Liver (tissue), 9 donors: Measurements from ENCODE around the gene RELN. TPM values are rescaled to one million over a fixed set of nuclear protein-coding genes. Genes with fewer than 3 reads are reported as not detected.

Source experiments
- DNase-seq: peaks from one replicate; pipeline ENCODE4 v3.0.0-alpha.2; 2017; ENCODE audit warnings: low spot score
- H3K27ac ChIP-seq, 2 donors: one replicate each; pipeline ENCODE4 v1.7.0; 2013; ENCODE audit warnings: inconsistent platforms in 2 of 2, low read length in 2 of 2, control low read depth in 1 of 2, low read depth in 1 of 2, mild to moderate bottlenecking in 1 of 2
- H3K27me3 ChIP-seq, 4 donors: one replicate each; pipeline versions ENCODE4 v1.6.1 to v1.7.0; 2013; ENCODE audit warnings: low read length in 3 of 4, inconsistent platforms in 1 of 4, mild to moderate bottlenecking in 1 of 4, moderate library complexity in 1 of 4; ENCODE audit not compliant: control insufficient read depth in 4 of 4, insufficient read depth in 4 of 4
- H3K36me3 ChIP-seq, 4 donors: one replicate each; pipeline versions ENCODE4 v1.6.1 to v1.7.0; 2013; ENCODE audit warnings: low read length in 3 of 4, mild to moderate bottlenecking in 3 of 4, low read depth in 1 of 4, moderate library complexity in 1 of 4; ENCODE audit not compliant: control insufficient read depth in 4 of 4, insufficient read depth in 3 of 4
- H3K4me1 ChIP-seq, 4 donors: one replicate each; pipeline versions ENCODE4 v1.6.1 to v1.7.0; 2013; ENCODE audit warnings: low read length in 3 of 4, mild to moderate bottlenecking in 3 of 4, moderate library complexity in 1 of 4; ENCODE audit not compliant: control insufficient read depth in 4 of 4, insufficient read depth in 4 of 4
- H3K4me3 ChIP-seq, 3 donors: one replicate each; pipeline versions ENCODE4 v1.6.1 to v1.7.0; 2013; ENCODE audit warnings: low read length in 3 of 3, control low read depth in 1 of 3, low read depth in 1 of 3, mild to moderate bottlenecking in 1 of 3
- H3K9ac ChIP-seq, 2 donors: one replicate each; pipeline ENCODE4 v1.7.0; 2013; ENCODE audit warnings: low read length in 2 of 2, mild to moderate bottlenecking in 2 of 2, moderate library complexity in 2 of 2, control low read depth in 1 of 2, low read depth in 1 of 2
- H3K9me3 ChIP-seq, 4 donors: one replicate each; pipeline versions ENCODE4 v1.6.1 to v1.7.0; 2013; ENCODE audit warnings: low read length in 3 of 4; ENCODE audit not compliant: control insufficient read depth in 4 of 4
- EGR1 ChIP-seq, 2 donors: IDR thresholded peaks; 2 replicates each; pipeline ENCODE4 v1.6.1; 2016 to 2018; ENCODE audit warnings: antibody characterized with exemption in 2 of 2, low read depth in 2 of 2
- FOXA1 ChIP-seq: IDR thresholded peaks from 2 replicates; pipeline ENCODE4 v1.6.1; 2016; ENCODE audit warnings: antibody characterized with exemption
- FOXA2 ChIP-seq: IDR thresholded peaks from 2 replicates; pipeline ENCODE4 v1.6.1; 2016; ENCODE audit warnings: antibody characterized with exemption
- GABPA ChIP-seq, 2 donors: IDR thresholded peaks in 1 of 2; conservative IDR thresholded peaks in 1 of 2; 2 replicates each; pipeline ENCODE4 v1.6.1; 2016; ENCODE audit warnings: antibody characterized with exemption in 2 of 2, mild to moderate bottlenecking in 1 of 2, moderate library complexity in 1 of 2
- HNF4A ChIP-seq, 2 donors: conservative IDR thresholded peaks; 2 replicates each; pipeline ENCODE4 v1.6.1; 2016; ENCODE audit warnings: antibody characterized with exemption in 2 of 2, mild to moderate bottlenecking in 2 of 2
- HNF4G ChIP-seq: IDR thresholded peaks from 2 replicates; pipeline ENCODE4 v1.6.1; 2016; ENCODE audit warnings: antibody characterized with exemption
- JUND ChIP-seq, 2 donors: IDR thresholded peaks; 2 replicates each; pipeline ENCODE4 v1.6.1; 2016; ENCODE audit warnings: antibody characterized with exemption in 2 of 2
- NR2F2 ChIP-seq: IDR thresholded peaks from 2 replicates; pipeline ENCODE4 v1.6.1; 2016; ENCODE audit warnings: antibody characterized with exemption
- RAD21 ChIP-seq, 2 donors: IDR thresholded peaks; 2 replicates each; pipeline ENCODE4 v1.6.1; 2016; ENCODE audit warnings: antibody characterized with exemption in 2 of 2, mild to moderate bottlenecking in 2 of 2
- RXRA ChIP-seq, 2 donors: IDR thresholded peaks; 2 replicates each; pipeline ENCODE4 v1.6.1; 2017 to 2018; ENCODE audit warnings: antibody characterized with exemption in 2 of 2, mild to moderate bottlenecking in 1 of 2
- TAF1 ChIP-seq: conservative IDR thresholded peaks from 2 replicates; pipeline ENCODE4 v1.6.1; 2016; ENCODE audit warnings: antibody characterized with exemption, mild to moderate bottlenecking
- YY1 ChIP-seq: IDR thresholded peaks from 2 replicates; pipeline ENCODE4 v1.6.1; 2016; ENCODE audit warnings: antibody characterized with exemption, mild to moderate bottlenecking
- WGBS: extraction: QIAGEN DNeasy Blood & Tissue Kit; methylation state at CpG from one replicate; pipeline ENCODE4 v1.1.7; 2013; 5-methylcytosine and 5-hydroxymethylcytosine counted together
- polyA plus RNA-seq, 2 donors: library from polyadenylated mRNA; stranded (reverse) in 1 of 2; unstranded in 1 of 2; fragments of 200-250 nt in 1 of 2; fragments of >200 nt in 1 of 2; fragmentation: Nextera tagmentation in 1 of 2; extraction: Ambion mirVana in 1 of 2; gene quantifications; one replicate each; pipeline versions ENCODE4 v1.2.1 to v1.2.3, GENCODE V29; 2013 to 2015
- total RNA-seq, 2 donors: library from RNA; depleted of rRNA; stranded (reverse); fragments of >200 nt; gene quantifications; one replicate each; pipeline ENCODE4 v1.2.3, GENCODE V29; 2014
- TF ChIP-seq, protein P1 (sequence below): fragments of 150-350 bp; IDR thresholded peaks from 2 replicates; pipeline ENCODE4 v1.5.1; 2017; ENCODE audit warnings: improper control_type of control experiment, low read depth, low read length; ENCODE audit not compliant: missing input control
- TF ChIP-seq, protein P2 (sequence below): IDR thresholded peaks from 2 replicates; pipeline ENCODE4 v1.6.1; 2016; ENCODE audit warnings: antibody characterized with exemption
- TF ChIP-seq, protein P3 (sequence below): IDR thresholded peaks from 2 replicates; pipeline ENCODE4 v1.6.1; 2016; ENCODE audit warnings: antibody characterized with exemption
- TF ChIP-seq, protein P4 (sequence below): IDR thresholded peaks from 2 replicates; pipeline ENCODE4 v1.6.1; 2016; ENCODE audit warnings: antibody characterized with exemption, mild to moderate bottlenecking
- donor health status: healthy.
- donor health status: healthy.
- donor health status: healthy.
- donor health status: healthy.
- donor health status: healthy.

Gene RELN
- total and polyA plus RNA-seq, 4 donors, result 10.0 to 69.8 (median 28.4) TPM

- TF ChIP-seq GABPA (IDR thresholded peaks at IDR 0.05 in 1 of 2, conservative IDR thresholded peaks at IDR 0.05 in 1 of 2) (no peak), RAD21 (IDR thresholded peaks at IDR 0.05) (no peak), FOXA1 (no peak), NR2F2 (no peak)
- TF ChIP-seq, protein P1, sequence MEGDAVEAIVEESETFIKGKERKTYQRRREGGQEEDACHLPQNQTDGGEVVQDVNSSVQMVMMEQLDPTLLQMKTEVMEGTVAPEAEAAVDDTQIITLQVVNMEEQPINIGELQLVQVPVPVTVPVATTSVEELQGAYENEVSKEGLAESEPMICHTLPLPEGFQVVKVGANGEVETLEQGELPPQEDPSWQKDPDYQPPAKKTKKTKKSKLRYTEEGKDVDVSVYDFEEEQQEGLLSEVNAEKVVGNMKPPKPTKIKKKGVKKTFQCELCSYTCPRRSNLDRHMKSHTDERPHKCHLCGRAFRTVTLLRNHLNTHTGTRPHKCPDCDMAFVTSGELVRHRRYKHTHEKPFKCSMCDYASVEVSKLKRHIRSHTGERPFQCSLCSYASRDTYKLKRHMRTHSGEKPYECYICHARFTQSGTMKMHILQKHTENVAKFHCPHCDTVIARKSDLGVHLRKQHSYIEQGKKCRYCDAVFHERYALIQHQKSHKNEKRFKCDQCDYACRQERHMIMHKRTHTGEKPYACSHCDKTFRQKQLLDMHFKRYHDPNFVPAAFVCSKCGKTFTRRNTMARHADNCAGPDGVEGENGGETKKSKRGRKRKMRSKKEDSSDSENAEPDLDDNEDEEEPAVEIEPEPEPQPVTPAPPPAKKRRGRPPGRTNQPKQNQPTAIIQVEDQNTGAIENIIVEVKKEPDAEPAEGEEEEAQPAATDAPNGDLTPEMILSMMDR, result no peak
Measured at GRCh38 chr7:103967401-103967800, 22.1 kb downstream of the RELN start (continued).

DNA sequence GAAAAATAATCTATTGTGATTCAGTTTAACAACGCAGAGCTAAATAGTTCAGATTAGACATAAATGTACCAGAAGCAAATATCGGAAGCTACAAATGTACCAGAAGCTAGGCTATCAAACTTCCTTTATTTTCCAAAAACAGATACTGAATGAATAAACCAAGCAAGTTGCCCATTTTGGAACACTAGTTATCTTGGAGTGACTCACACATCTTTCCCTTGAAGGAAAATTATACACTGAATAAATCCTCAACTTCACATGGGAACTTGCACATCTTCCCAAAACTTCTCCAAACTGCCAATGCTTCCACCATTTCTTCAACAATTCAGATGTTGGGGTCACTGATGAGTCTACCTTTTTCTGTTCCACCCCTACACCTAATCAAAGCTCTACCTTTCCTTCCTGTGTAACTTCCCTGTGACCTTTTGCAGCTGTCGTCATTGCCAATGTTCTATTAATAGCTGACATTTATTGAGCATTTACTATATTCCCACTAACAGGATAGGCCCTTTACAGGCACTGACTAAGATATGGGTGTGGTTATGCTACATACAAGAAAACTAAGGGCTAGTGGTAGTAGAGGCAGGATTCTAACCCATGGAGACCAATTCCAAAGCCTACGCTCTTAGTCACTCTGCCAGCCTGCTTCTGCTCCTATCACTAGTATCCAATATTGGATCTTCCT is 22.7 kb downstream of the RELN start:
- Histone ChIP-seq H3K27ac (no peak overlapping the region), H3K9ac (no peak overlapping the region), H3K36me3 (no peaks in the 10 kb centered on the region), H3K4me1 (no peaks in the 10 kb centered on the region), H3K4me3 (no peak overlapping the region), H3K27me3 (no peaks in the 10 kb centered on the region), H3K9me3 (no peaks in the 10 kb centered on the region)
- 82% methylated on average over 4 of the region's 4 CpGs for WGBS
- peak in 1 of 2 donors; percentile 26 for TF ChIP-seq JUND (IDR thresholded peaks at IDR 0.05)
- no peak for TF ChIP-seq TAF1
- DNase-seq, result no peak

GRCh38 chr7:103964269-103964668 is 25.2 kb downstream of the RELN start:
- DNase-seq, result no peak
- Histone ChIP-seq H3K27ac (no peak overlapping the region), H3K27me3 (peaks cover 0 to 2% (median 0%) of the 10 kb centered on the region in 4 donors), H3K9me3 (no peaks in the 10 kb centered on the region), H3K36me3 (no peaks in the 10 kb centered on the region), H3K4me3 (no peak overlapping the region), H3K9ac (no peak overlapping the region), H3K4me1 (no peaks in the 10 kb centered on the region)
- TF ChIP-seq, protein P2, sequence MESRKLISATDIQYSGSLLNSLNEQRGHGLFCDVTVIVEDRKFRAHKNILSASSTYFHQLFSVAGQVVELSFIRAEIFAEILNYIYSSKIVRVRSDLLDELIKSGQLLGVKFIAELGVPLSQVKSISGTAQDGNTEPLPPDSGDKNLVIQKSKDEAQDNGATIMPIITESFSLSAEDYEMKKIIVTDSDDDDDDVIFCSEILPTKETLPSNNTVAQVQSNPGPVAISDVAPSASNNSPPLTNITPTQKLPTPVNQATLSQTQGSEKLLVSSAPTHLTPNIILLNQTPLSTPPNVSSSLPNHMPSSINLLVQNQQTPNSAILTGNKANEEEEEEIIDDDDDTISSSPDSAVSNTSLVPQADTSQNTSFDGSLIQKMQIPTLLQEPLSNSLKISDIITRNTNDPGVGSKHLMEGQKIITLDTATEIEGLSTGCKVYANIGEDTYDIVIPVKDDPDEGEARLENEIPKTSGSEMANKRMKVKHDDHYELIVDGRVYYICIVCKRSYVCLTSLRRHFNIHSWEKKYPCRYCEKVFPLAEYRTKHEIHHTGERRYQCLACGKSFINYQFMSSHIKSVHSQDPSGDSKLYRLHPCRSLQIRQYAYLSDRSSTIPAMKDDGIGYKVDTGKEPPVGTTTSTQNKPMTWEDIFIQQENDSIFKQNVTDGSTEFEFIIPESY, result no peak
- no peak for TF ChIP-seq JUND (IDR thresholded peaks at IDR 0.05)
- TF ChIP-seq, protein P3, sequence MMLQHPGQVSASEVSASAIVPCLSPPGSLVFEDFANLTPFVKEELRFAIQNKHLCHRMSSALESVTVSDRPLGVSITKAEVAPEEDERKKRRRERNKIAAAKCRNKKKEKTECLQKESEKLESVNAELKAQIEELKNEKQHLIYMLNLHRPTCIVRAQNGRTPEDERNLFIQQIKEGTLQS, result no peak

- H3K27ac ChIP-seq, result no peak overlapping the region
- H3K4me1 ChIP-seq, result no peaks in the 10 kb centered on the region
- H3K9ac ChIP-seq, result no peak overlapping the region
- H3K36me3 ChIP-seq, result no peaks in the 10 kb centered on the region
- peaks cover 0 to 2% (median 0%) of the 10 kb centered on the region in 4 donors for H3K27me3 ChIP-seq
- H3K9me3 ChIP-seq, result no peaks in the 10 kb centered on the region
- DNase-seq, result no peak
- H3K4me3 ChIP-seq, result no peak overlapping the region
- WGBS, result 79% methylated on average over 6 of the region's 6 CpGs
- no peak for TF ChIP-seq NR2F2
- TF ChIP-seq, protein P2, result no peak
- TF ChIP-seq RAD21 (IDR thresholded peaks at IDR 0.05), result no peak
- TF ChIP-seq, protein P3, result no peak
- TF ChIP-seq YY1, result no peak
- TF ChIP-seq FOXA2, result no peak
- no peak for TF ChIP-seq EGR1 (IDR thresholded peaks at IDR 0.05; ENCODE audit: low read depth in 2 of 2)
- no peak for TF ChIP-seq HNF4A (conservative IDR thresholded peaks at IDR 0.05)
- no peak for TF ChIP-seq RXRA (IDR thresholded peaks at IDR 0.05)
- no peak for TF ChIP-seq FOXA1
- TF ChIP-seq, protein P4, sequence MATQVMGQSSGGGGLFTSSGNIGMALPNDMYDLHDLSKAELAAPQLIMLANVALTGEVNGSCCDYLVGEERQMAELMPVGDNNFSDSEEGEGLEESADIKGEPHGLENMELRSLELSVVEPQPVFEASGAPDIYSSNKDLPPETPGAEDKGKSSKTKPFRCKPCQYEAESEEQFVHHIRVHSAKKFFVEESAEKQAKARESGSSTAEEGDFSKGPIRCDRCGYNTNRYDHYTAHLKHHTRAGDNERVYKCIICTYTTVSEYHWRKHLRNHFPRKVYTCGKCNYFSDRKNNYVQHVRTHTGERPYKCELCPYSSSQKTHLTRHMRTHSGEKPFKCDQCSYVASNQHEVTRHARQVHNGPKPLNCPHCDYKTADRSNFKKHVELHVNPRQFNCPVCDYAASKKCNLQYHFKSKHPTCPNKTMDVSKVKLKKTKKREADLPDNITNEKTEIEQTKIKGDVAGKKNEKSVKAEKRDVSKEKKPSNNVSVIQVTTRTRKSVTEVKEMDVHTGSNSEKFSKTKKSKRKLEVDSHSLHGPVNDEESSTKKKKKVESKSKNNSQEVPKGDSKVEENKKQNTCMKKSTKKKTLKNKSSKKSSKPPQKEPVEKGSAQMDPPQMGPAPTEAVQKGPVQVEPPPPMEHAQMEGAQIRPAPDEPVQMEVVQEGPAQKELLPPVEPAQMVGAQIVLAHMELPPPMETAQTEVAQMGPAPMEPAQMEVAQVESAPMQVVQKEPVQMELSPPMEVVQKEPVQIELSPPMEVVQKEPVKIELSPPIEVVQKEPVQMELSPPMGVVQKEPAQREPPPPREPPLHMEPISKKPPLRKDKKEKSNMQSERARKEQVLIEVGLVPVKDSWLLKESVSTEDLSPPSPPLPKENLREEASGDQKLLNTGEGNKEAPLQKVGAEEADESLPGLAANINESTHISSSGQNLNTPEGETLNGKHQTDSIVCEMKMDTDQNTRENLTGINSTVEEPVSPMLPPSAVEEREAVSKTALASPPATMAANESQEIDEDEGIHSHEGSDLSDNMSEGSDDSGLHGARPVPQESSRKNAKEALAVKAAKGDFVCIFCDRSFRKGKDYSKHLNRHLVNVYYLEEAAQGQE, result no peak
- TF ChIP-seq HNF4G, result no peak
Measured at GRCh38 chr7:103962070-103962469, 27.4 kb downstream of the RELN start.
